Calu3 (cell line): ENCODE measurements around the gene RAD50. TPM values are rescaled to one million over a fixed set of nuclear protein-coding genes. Genes with fewer than 3 reads are reported as not detected.

ENCODE experiments used
- BruUV-seq: library from RNA; stranded (reverse); fragments of 400-500 nt; replicated peaks from 2 replicates; lab custom pipeline; 2021; lab: Mats Ljungman, UMichigan
- CTCF ChIA-PET: fragments of 300-600 bp; sonication (Branson Sonifier 250); formaldehyde crosslinking; loops from one replicate; lab custom pipeline; 2022; ENCODE audit warnings: antibody characterized with exemption; lab: Charles Lee
- DNase-seq: peaks from one replicate; pipeline ENCODE4 v3.0.0; 2022
- H3K27ac Mint-ChIP-seq: one replicate; pipeline ENCODE4 v1.8.0; 2022; ENCODE audit warnings: mixed read lengths; ENCODE audit not compliant: unreplicated experiment
- H3K27me3 Mint-ChIP-seq: one replicate; pipeline ENCODE4 v1.8.0; 2022; ENCODE audit warnings: mixed read lengths; ENCODE audit not compliant: unreplicated experiment
- H3K36me3 Mint-ChIP-seq: one replicate; pipeline ENCODE4 v1.8.0; 2022; ENCODE audit warnings: mild to moderate bottlenecking, moderate library complexity, mixed read lengths; ENCODE audit not compliant: insufficient read depth, unreplicated experiment
- H3K4me1 Mint-ChIP-seq: one replicate; pipeline ENCODE4 v1.8.0; 2022; ENCODE audit warnings: mild to moderate bottlenecking, low read depth, mixed read lengths; ENCODE audit not compliant: unreplicated experiment
- H3K4me3 Mint-ChIP-seq: one replicate; pipeline ENCODE4 v1.8.0; 2022; ENCODE audit warnings: mild to moderate bottlenecking, low read depth, moderate library complexity, mixed read lengths; ENCODE audit not compliant: unreplicated experiment
- H3K9me3 Mint-ChIP-seq: one replicate; pipeline ENCODE4 v1.8.0; 2022; ENCODE audit warnings: low read depth, mixed read lengths; ENCODE audit not compliant: unreplicated experiment
- CTCF ChIP-seq: fragments of 200-600 bp; IDR thresholded peaks from one replicate; pipeline ENCODE4 v1.8.0; 2022; ENCODE audit warnings: antibody characterized with exemption; ENCODE audit not compliant: unreplicated experiment
- intact Hi-C: fragments of 100-400 bp; cut with micrococcal nuclease; formaldehyde crosslinking; loops from one replicate; pipeline ENCODE4 v1.10.0; 2022; ENCODE audit not compliant: unreplicated experiment
- total RNA-seq: library from RNA; stranded (reverse); gene quantifications from 2 replicates; pipeline ENCODE4 v1.2.3, GENCODE V29; 2022

Gene RAD50
- total RNA-seq, 1 experiment from 2014 or later: 35.9 TPM

- Mint-ChIP-seq H3K9me3 (no peaks in the 10 kb centered on the region), H3K27ac (no peak overlapping the region), H3K36me3 (peaks cover 9% of the 10 kb centered on the region), H3K4me1 (peaks cover 14% of the 10 kb centered on the region), H3K4me3 (no peak overlapping the region), H3K27me3 (no peaks in the 10 kb centered on the region)
- TF ChIP-seq CTCF: no peak
- intact Hi-C loops: loop anchor here (5.0 kb wide), 1 partner anchor 67 kb away; no protein-coding TSS in a partner anchor
- no peak for DNase-seq
- CTCF ChIA-PET: no interaction called here
- no TSS peak for BruUV-seq
Measured at GRCh38 chr5:132594170-132594569, 37.4 kb downstream of the RAD50 start.

- H3K27ac Mint-ChIP-seq: no peak overlapping the region
- H3K4me1 Mint-ChIP-seq: peaks cover 23% of the 10 kb centered on the region
- no peak overlapping the region for H3K4me3 Mint-ChIP-seq
- peaks cover 2% of the 10 kb centered on the region for H3K36me3 Mint-ChIP-seq
- no peaks in the 10 kb centered on the region for H3K27me3 Mint-ChIP-seq
- no peak for DNase-seq
- TSS peak; percentile 36 for BruUV-seq
- intact Hi-C loops: no loop called here
- TF ChIP-seq CTCF: no peak
- CTCF ChIA-PET: interaction anchor here (0.6 to 0.8 kb wide), 2 partner anchors 207 to 217 kb away, joined by 3 read pairs; partner anchors contain the start of gene SOWAHA
- H3K9me3 Mint-ChIP-seq: peaks cover 3% of the 10 kb centered on the region
Measured at GRCh38 chr5:132595624-132596023, 38.8 kb downstream of the RAD50 start.

GRCh38 chr5:132601071-132601728 is 44.4 kb downstream of the RAD50 start:
- TF ChIP-seq CTCF: no peak
- Mint-ChIP-seq H3K27me3 (no peaks in the 10 kb centered on the region), H3K27ac (no peak overlapping the region), H3K9me3 (peaks cover 3% of the 10 kb centered on the region), H3K4me1 (peaks cover 8% of the 10 kb centered on the region), H3K4me3 (no peak overlapping the region), H3K36me3 (peaks cover 13% of the 10 kb centered on the region)
- DNase-seq: peak; percentile 31
- BruUV-seq: no TSS peak
- intact Hi-C loops: no loop called here
- CTCF ChIA-PET: no interaction called here

GRCh38 chr5:132607095-132607494 is 50.3 kb downstream of the RAD50 start:
- H3K9me3 Mint-ChIP-seq: no peaks in the 10 kb centered on the region
- intact Hi-C loops: no loop called here
- no peak overlapping the region for H3K4me3 Mint-ChIP-seq
- no peaks in the 10 kb centered on the region for H3K4me1 Mint-ChIP-seq
- no peaks in the 10 kb centered on the region for H3K27me3 Mint-ChIP-seq
- no peak for DNase-seq
- peaks cover 28% of the 10 kb centered on the region for H3K36me3 Mint-ChIP-seq
- no peak for TF ChIP-seq CTCF
- no peak overlapping the region for H3K27ac Mint-ChIP-seq
- no TSS peak for BruUV-seq
- CTCF ChIA-PET: no interaction called here
